PFSK-1 (cell line): ENCODE measurements around the gene CMTR2.

ENCODE experiments used
- POLR2AphosphoS5 ChIP-seq: IDR thresholded peaks from 2 replicates; pipeline ENCODE4 v1.6.1; 2012; ENCODE audit warnings: low read depth, mild to moderate bottlenecking, control low read depth, low read length, moderate library complexity
- REST ChIP-seq, 2 experiments: IDR thresholded peaks; 2 replicates each; pipeline versions ENCODE4 v1.6.1 to v1.8.0; 2011 to 2012; ENCODE audit warnings: low read depth in 2 of 2, low read length in 2 of 2, control low read depth in 1 of 2, inconsistent platforms in 1 of 2, mild to moderate bottlenecking in 1 of 2, moderate library complexity in 1 of 2; ENCODE audit not compliant: insufficient read depth in 1 of 2
- SIN3A ChIP-seq: IDR thresholded peaks from 2 replicates; pipeline ENCODE4 v1.6.1; 2012; ENCODE audit warnings: mild to moderate bottlenecking, low read length, moderate library complexity, borderline replicate concordance; ENCODE audit not compliant: insufficient read depth
- TAF1 ChIP-seq: IDR thresholded peaks from 2 replicates; pipeline ENCODE4 v1.6.1; 2012; ENCODE audit warnings: low read length, control low read depth, borderline replicate concordance; ENCODE audit not compliant: insufficient read depth

DNA sequence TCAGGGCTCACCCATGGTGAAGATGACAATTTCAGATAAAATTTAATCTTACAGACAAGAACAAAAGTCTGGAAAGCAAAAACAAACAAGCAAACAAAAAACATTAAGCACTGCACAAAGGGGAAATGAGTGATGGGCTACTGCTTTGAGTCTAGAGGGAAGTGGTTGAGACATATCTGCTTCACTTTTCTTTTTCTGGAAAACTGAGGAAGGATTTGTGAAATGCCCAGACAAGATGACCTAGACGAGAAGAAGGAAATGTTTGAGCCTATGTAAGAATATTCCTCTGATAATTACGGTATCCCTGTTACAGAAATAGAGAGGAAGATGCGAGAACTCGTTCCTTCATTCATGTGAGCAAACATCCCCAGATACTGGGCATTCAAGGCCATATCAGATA, 47.2 kb downstream of the CMTR2 start:
- TF ChIP-seq POLR2AphosphoS5 (no peak), REST (IDR thresholded peaks at IDR 0.05; ENCODE audit: insufficient read depth in 1 of 2, low read depth in 2 of 2, low read length in 2 of 2) (no peak), TAF1 (no peak), SIN3A (no peak)
